NCI-H2107 treated with DMSO at 0.1 percent for 48 hours (cell line): ENCODE results near the gene ARL8B.
"Not testable (repeated sequence)": the region's sequence is repeated elsewhere in the genome, so short reads cannot be mapped to it uniquely, and the experiment has no call there.

Experiments
- DNase-seq: peaks from one replicate; lab custom pipeline; 2025; ENCODE audit not compliant: unreplicated experiment; lab: John Stamatoyannopoulos, UW

Gene ARL8B

DNA sequence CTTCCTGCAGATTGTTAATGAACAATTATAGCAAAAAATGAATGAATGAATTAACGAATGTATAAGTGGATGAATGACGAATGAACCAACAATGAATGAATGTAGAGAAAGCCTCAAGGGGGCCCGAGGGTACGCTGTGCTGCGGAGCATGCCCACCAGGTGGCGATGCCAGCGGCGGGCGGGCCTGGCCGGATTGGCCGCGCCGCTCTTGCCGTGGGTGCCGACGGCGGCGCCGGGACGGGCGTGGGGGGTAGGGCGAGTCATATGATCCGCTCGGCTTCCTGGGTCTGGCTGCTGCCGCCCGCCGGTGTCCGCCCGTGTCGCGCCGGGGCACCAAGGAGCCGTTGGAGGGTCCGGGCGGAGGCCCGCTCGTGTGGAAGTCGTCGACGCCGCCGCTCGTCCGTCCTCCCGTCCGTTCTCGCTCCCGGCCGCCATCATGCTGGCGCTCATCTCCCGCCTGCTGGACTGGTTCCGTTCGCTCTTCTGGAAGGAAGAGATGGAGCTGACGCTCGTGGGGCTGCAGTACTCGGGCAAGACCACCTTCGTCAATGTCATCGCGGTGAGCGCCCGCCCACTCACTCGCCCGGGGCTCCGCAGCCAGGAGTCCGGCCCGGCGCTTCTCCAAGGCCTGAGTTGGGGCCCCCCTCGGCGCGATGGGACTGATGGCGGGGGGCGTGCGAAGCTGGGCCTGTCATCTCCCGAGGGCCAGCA, at the start of gene ARL8B:
ARL8B (plus strand) TSS at position 263 of the 711 bp plus-strand sequence; CDS start at position 437, 174 bp downstream.
- peak; percentile 38 for DNase-seq

DNA sequence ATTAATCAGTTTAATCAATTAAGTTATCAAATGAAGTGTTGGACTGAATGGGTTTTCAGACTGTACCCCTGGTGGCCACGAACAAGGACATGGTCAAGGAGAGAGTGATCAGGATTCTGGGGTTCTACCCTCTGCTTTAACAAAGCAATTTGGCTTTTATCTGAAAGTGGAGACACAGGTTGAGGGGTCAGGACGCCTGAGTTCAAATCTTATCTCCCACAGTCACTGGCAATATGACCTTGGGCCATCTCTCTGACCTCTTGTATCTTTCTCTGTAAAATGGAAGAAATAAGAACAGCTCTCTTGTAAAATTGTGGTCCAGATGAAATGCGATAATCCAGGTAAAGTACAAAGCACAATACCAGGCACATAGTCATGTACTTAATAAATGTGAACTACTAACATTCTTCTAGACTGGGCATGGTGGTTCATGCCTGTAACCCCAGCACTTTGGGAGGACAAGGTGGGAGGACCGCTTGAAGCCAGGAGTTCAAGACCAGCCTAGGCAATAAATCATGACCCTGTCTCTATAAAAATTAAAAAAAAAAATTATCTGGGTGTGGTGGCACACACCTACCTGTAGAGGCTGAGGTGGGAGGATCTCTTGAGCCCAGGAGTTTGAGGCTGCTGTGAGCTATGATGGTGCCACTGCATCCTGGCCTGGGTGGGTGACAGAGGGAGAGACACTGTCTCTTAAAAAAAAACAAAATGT, 48.6 kb upstream of the ARL8B start:
- DNase-seq = no peak

DNA sequence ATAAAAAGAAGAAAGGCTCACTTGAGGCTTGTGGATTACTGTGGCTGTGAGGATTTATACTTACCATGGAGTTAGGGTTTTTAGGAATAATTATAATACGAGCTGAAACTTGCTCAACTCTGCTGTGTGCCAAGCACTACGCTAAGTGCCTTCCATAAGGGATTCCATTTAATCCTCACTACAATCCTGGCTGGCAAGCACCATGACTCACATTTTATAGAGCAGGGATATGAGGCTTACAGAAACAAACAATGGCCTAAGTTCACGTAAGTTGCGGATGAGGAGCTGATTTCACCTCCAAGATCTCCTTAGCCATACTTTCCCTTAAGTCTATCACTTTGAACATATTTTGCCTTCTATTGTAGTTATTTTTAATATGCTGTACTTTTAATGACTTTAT, 43.9 kb upstream of the ARL8B start:
- DNase-seq = no peak

DNA sequence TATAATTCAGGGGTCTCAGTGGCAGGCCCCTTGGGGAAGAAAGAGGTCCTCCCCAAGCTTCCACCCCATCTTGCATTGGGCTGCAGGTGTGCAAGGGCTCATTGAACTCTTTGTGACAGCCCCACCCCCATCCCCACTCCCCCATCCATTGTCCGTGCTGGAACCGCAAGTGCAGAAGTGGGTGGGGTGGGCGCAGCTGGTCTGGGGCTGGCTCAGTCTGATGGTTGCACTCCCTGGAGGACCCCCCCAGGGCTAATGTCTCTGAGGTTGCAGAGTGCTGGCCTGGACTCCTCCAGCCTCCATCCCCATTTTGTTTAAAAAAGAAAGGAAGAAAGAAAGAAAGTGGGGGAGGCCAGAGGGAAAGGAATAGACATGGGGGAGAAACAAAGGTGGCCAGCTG, 42.3 kb upstream of the ARL8B start:
- DNase-seq = no peak

DNA sequence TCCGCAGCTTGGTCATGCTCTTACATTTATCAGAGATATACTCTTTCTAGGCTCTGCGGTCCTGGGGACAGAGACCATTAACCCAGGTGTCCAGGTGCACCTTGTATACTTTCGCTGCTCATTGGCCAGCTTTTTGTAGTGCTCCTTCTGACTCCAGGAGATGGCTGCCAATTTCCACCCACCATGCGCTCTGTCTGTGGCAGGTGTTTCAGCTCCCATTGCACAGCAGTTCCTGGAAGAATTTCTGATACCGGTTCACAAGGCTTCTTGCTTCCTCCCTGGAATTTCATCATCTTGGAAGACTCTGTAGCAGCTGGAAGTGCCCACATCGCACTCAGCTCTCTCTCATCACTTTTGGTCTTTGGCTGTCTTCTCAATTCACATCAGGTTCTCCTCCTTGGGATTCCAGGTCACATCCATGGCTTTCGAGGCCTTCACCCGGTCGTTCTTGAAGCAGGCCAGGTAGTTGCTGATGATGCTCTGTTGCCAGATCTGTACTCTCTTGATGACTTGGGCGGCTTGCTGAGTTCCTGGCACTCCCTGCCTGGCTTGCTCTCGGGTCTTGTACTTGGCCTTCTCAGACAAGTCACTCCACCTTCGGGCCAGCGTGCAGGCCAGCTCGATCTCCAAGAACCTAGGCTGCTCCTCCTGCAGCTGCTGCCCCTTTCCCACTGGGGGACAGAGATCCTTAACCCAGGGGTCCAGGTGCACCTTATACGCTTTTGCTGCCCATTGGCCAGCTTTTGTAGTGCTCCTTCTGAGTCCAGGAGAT, 41.1 kb upstream of the ARL8B start:
- DNase-seq = no peak

DNA sequence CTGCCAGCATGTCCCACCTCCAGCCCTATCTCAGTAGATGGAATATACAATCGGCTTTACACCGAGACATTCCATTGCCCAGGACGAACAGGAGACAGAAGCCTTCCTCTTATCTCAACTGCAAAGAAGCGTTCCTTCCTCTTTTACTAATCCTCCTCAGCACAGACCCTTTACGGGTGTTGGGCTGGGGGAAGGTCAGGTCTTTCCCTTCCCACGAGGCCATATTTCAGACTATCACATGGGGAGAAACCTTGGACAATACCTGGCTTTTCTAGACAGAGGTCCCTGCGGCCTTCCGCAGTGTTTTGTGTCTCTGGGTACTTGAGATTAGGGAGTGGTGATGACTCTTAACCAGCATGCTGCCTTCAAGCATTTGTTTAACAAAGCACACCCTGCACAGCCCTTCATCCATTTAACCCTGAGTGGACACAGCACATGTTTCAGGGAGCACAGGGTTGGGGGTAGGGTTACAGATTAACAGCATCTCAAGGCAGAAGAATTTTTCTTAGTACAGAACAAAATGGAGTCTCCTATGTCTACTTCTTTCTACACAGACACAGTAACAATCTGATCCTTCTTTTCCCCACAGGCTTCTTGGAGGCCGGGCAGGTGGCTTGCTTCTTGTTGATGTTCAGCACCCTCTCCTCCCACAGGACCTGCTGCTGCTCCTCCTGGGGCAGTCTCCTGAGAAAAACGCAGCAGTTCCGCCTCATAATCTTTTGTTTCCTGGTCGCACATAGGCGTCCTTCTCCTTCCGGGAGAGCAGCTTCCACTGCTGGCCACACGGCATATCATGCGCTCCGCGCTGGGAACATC, 39.9 kb upstream of the ARL8B start:
- DNase-seq = not testable (repeated sequence)

DNA sequence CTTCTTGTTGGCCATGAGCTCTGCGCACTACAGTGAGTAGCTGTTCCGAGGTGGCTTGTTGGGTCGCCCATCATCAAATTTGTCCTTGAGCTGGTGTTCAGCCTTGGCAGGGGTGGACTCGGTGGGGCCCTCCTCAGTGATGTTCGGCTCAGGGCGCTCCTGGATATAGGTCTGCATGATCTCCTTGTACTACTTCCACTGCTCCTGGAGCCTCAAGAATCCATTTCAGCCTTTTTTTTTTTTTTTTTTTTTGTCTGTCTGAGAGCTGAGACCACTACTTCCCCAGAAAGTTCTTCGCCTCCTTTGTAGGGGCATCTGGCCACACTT, 39.3 kb upstream of the ARL8B start:
- no peak for DNase-seq

DNA sequence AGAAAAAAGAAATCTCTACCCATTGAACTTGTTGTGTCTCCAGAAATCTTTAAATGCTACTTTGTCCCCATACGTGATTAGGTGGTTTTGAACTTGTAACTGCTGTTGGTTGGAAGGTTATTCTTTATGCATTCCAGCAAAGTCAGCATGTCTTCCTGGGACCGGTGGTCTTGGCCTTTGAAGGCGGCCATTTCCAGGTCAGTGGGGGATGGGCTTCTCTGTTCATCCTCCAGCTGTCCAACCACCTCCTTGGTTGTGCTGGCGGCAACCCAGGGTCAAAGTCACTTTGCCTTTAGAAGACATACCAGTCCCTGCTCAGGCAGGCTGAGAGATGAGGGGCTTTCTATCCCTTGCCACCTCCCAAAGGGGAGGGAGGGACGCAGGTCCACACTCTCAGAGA, 37.9 kb upstream of the ARL8B start:
- no peak for DNase-seq

DNA sequence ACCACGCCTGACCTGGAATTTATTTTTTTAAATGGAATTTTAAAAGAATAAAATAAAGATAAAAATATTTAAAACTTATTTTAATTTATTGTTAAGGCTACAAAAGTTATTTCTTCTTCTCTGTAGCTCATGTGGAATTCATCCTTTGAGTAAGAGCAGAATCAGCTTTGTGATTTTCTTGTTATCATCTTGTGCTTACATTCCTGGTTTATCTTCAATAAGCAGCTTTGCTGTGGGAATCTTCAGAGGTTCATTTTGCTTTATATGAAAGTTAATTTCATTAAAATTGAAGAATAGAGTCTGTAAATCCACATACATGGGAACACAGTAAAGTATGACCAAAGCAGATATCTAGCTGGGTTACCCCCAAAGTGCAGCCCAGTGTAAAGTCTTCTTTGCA, 35.4 kb upstream of the ARL8B start:
- DNase-seq = no peak

DNA sequence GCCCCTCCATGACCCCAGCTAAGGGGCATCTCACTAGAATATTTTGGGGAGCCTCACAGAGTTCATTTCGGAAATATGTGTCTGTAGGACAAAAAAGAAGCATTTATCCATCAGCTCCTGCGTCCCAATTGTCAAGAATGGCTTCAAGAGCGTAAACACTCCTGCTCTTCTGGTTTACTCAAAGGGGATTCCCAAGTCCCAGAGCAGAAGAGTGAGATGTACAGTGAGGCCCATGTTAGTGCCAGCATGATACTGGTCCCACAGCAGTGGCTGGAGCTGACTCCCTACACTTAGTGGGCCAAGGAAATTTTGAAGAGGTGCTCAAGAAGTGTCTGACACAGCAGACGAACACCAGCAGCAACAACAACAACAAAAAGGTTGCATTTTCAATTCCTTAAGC, 34.9 kb upstream of the ARL8B start:
- DNase-seq = no peak

DNA sequence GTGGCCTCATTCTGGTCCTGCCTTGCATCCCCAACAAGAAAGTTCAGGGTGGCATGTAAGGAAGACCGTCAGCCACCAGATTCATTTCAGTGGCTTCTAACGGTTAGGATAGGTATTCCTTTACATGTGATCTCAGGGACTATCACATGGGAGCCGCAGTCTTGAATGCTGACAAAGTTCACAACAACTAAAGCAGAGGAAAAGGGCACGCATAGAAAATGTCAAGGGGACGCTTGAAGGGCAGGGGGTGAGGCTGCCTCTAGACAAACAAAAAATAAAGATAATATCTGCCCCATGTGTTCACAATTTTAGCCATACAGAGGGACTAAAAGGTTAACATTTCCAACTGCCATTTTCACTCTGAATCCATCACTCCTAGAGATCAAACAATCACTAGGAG, 31.9 kb upstream of the ARL8B start:
- no peak for DNase-seq

DNA sequence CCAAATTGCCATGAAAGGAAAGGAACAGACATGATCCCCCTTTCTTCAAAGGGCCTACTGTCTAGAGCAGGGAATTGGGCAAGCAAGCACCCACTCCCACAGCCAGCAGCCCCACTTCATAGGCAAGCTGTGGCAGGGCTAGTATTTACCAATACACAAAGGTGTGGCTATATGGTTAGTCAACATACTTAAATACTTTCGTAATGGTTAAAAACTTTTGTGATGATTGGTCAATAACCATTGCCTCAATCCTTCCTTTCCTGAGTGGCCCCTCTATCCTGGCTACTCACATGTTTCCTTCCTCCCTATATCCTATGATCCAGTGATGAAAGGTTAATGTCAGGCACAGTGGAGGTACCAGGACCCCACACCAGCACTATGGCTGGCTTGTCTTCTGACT, 30.1 kb upstream of the ARL8B start:
- DNase-seq = no peak

DNA sequence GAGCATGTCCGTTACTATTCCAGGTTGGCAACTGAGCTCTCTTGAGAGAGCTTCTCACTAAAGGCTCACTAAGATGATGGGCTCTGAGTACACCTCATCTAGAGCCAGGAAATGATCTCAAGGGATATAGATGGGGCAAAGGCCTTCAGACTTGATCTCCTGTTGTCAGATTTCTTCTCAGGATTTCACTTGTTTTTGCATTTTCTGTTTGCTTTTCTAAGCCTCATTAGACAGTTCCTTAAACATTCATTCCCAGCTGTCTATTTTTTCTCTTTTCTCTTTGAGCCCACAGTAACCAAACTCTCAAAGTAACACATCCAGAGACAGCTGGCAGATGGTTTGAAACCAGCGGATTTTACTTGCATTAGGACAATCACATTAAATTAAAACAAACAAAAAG, 28.4 kb upstream of the ARL8B start:
- DNase-seq = no peak

DNA sequence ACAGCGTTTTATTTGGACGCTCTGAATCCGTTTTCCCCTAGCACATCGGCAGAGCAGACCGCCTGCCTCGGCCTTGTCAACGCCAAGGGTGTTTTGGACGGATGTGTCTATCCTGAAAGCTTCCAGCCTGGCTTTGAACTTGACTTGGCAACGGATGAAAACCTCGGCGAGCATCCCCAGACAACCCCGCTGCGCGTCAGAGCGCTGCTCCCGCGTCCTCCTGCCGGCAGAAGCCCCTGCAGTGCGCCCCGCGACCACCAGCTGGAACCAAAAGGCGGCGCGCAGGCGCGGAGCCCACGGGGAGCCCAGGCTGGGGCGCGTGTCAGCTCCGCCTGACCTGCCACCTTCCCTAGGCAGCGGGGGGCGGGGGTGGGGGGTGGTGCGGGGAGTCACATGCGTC, 26.2 kb upstream of the ARL8B start:
- DNase-seq = no peak

DNA sequence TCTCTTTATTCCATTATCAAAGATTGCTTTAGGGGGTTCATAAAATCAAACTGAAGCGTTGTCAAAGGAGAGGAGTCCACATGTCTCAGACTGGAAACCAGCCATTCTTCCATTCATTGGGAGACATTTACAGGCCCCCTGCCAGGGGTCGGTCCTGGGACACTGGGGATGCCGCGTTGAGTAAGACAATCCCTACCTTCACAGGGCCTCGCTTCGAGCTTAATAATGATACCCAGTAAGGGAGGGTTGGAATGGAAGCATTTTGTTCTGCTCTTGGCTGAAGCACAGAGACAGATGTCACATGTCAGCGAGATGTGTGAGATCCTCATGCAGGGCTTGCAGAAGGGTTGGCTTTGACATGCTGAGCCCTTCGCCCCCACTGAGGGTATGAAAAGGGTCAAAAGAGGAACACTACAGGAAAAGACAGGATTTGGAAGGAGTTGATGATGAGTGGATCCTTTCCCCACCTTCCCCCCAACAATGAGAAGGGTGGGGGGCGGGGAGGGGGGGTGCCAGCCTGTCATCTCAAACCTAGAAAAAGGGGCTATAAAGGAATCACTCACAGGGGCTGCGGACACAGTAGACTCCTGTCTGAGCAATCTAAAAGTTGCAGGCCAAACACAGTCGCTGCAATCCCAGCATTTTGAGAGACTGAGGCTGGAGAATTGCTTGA, 25.6 kb upstream of the ARL8B start:
- DNase-seq = no peak

DNA sequence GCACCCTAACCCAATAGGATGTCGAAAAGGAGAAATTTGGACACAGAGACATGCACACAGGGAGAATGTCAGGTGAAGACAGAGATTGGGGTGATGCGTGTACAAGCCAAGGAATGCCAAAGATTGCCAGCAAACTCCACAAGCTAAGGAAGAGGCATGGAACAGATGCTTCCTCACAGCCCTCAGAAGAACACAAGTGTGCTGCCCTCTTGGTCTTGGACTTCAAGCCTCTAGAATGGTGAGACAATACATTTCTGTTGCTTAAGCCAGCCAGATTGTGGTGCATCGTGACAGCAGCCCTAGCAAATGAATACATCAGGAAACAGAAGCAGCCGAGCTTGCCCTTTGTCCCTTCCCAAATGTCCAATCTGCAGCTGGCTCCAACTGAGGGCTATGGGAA, 23.7 kb upstream of the ARL8B start:
- DNase-seq = no peak

DNA sequence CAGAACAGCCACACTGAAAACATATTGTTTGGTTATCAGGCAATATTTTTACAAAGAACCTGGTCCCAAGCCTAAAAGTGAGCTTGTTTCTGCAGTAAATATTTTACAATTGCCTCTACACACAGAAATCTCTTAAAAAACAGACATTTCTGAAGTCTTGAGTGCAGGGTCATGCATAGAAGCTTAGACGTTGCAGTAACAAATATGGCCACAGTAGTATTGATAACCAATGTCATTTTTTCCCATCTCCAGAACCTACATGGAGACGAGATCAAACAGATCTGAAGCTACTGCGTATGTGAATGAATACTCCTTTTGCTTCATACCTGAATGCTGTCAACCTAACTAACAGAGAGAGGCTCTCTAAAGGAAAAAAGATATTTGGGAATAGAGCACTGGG, 19.6 kb upstream of the ARL8B start:
- DNase-seq = no peak

DNA sequence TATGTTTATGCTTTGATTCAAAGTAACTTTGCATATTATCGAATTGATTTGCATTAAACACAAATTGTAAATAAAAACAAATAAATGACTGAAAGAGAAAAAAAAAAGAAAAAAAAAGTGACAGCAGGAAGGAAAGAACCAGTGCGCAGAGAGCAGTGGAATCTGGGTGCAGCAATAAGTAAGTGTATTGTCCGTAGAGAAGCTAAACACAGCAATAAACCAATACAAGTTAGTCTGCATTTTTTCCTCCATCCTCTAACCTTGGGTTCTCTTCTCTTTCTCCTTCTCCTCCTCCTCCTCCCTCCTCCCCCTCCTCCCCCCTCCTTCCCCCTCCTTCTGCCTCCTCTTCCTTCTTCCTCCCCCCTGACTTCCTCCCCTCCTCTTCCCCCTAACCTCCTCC, 18.3 kb upstream of the ARL8B start:
- no peak for DNase-seq

DNA sequence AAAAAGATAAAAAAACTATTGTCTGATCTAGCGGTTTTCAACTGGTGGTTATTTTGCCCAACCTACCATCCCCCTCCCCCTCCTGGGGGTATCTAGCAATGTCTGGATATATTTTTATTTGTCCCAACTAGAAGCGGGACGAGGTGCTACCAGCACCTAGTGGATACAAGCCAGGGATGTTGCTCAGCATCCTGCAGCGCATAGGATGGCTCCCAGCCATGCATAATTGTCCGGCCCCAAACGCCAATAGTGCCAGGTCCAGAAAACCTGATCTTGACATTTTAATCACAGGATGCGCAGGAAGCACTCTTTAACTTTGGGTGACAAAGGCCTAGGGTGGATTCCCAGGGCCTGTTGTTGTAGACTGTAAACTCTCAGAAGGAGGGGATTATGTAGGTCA, 17.0 kb upstream of the ARL8B start:
- no peak for DNase-seq

DNA sequence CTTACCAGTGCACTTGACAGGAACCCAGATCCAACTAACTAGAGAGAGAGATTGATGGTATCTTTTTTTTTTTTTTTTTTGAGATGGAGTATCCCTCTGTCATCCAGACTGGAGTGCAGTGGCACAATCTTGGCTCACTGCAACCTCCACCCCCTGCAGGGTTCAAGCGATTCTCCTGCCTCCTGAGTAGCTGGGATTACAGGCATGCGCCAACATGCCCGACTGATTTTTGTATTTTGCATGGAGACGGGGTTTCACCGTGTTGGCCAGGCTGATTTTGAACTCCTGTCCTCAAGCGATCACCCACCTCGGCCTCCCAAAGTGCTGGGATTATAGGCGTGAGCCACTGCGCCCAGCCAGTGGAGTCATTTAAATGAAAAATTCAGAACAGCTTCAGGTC, 15.7 kb upstream of the ARL8B start:
- DNase-seq = not testable (repeated sequence)

DNA sequence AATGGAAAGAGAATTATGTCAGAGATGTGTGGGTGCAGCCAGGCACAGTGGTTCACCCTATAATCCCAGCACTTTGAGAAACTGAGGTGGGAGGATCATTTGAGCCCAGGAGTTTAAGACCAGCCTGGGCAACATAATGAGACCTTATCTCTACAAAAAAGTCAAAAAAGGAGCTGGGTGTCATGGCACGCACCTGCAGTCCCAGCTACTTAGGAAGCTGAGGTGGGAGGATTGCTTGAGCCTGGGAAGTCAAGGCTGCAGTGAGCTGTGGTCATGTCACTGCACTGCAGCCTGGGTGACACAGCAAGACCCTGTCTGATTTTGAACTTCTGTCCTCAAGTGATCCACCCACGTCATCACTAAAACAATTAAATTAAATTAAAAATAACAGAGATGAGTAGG, 15.2 kb upstream of the ARL8B start:
- DNase-seq = not testable (repeated sequence)
